Gastrocnemius medialis (tissue), 4 donors: ENCODE measurements around the gene RABGAP1L. TPM values are rescaled to one million over a fixed set of nuclear protein-coding genes. Genes with fewer than 3 reads are reported as not detected.
A peak's percentile ranks its signal among the peaks of the same experiment; 100 is the strongest.

Experiments used
- ATAC-seq, 2 donors: fragments of 150-250 bp; one replicate each; pipeline ENCODE4 v1.9.1; 2016
- DNase-seq, 2 donors: peaks; one replicate each; pipeline ENCODE4 v3.0.0-alpha.2; 2019
- H3K27ac ChIP-seq, 4 donors: fragments of 200-600 bp; sonication (generic); 1 replicate in 1 of 4; 2 replicates in 3 of 4; pipeline ENCODE4 v1.5.1; 2016 to 2018; ENCODE audit warnings: mild to moderate bottlenecking in 2 of 4, moderate library complexity in 1 of 4
- H3K27me3 ChIP-seq, 3 donors: fragments of 200-600 bp; sonication (generic) in 2 of 3; 1 replicate in 1 of 3; 2 replicates in 2 of 3; pipeline versions ENCODE4 v1.5.1 to v1.6.0; 2016 to 2019; ENCODE audit warnings: mild to moderate bottlenecking in 1 of 3, moderate library complexity in 1 of 3
- H3K36me3 ChIP-seq, 2 donors: fragments of 200-600 bp; sonication (generic) in 1 of 2; one replicate each; pipeline ENCODE4 v1.5.1; 2017 to 2018
- H3K4me1 ChIP-seq, 2 donors: fragments of 200-600 bp; sonication (generic) in 1 of 2; one replicate each; pipeline ENCODE4 v1.5.1; 2016 to 2017; ENCODE audit warnings: mild to moderate bottlenecking in 2 of 2
- H3K4me3 ChIP-seq, 4 donors: fragments of 200-600 bp; sonication (generic) in 3 of 4; 1 replicate in 1 of 4; 2 replicates in 3 of 4; pipeline ENCODE4 v1.5.1; 2016 to 2019; ENCODE audit warnings: mild to moderate bottlenecking in 2 of 4
- H3K9me3 ChIP-seq, 3 donors: fragments of 200-600 bp; sonication (generic) in 2 of 3; 1 replicate in 1 of 3; 2 replicates in 2 of 3; pipeline ENCODE4 v1.5.1; 2016 to 2019
- POLR2A ChIP-seq, 2 donors: fragments of 450-650 bp; IDR thresholded peaks; one replicate each; pipeline ENCODE4 v1.6.1; 2017; ENCODE audit warnings: antibody characterized with exemption in 2 of 2, mild to moderate bottlenecking in 2 of 2, moderate library complexity in 2 of 2
- in situ Hi-C, 4 donors: fragments of 200-750 bp; cut with MboI; loops; one replicate each; pipeline versions ENCODE4 v1.15.0 to v1.8.0; 2017; ENCODE audit warnings: low sequenced_read_pairs in 4 of 4
- intact Hi-C: fragments of 100-400 bp; cut with DNase I; formaldehyde crosslinking; loops from one replicate; pipeline ENCODE4 v1.15.1; 2023; ENCODE audit warnings: low total_unique reads
- total RNA-seq, 4 donors: library from RNA; depleted of rRNA; stranded (reverse); fragments of >200 nt; gene quantifications; one replicate each; pipeline versions ENCODE4 v1.1.0 to v1.2.3, GENCODE V29; 2016
- TF ChIP-seq, protein P1 (sequence below), 5 experiments: fragments of 450-650 bp in 3 of 5; fragments of 200-600 bp in 2 of 5; sonication (generic) in 2 of 5; IDR thresholded peaks in 4 of 5; conservative IDR thresholded peaks in 1 of 5; 1 replicate in 4 of 5; 2 replicates in 1 of 5; pipeline ENCODE4 v1.5.1; 2016 to 2019; ENCODE audit warnings: antibody characterized with exemption in 5 of 5, mild to moderate bottlenecking in 3 of 5, moderate library complexity in 3 of 5

The RABGAP1L gene
- total RNA-seq, 4 donors from 2014 or later = 8.8 to 22.2 (median 14.9) TPM

DNA sequence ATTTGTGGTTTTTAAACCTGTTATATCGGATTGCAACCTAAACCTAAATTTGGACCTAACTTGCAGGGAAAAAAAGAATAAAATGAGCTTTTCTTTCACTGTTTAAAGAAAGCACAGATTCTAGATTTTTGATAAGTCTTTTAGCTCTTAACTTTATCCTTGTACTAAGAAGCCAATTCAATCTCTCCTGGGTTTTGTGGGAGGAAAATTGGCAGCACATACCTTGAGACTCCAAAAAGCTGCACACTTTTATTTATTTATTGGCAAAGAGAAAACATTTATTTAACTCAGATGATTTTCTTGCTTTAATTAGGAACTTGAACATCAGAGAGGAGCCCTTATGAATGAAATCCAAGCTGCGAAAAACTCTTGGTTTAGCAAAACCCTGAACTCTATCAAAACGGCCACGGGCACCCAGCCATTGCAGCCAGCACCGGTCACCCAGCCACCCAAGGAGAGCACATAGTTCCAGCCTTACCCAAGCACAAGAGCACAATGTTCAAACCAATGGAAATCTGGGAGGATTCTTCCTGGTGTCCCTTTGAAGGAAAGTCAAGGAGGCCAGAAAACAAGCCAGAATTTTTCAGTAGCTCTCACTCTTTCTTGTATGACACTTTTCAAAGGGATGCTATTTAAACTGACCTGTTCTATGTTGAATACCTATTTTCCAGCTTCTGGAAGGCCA is 830.4 kb downstream of the RABGAP1L start:
- intact Hi-C loops = loop anchor here (10.0 kb wide), 2 partner anchors 965 to 1165 kb away; partner anchors contain the start of genes CENPL, DARS2 and RC3H1
- Histone ChIP-seq H3K27ac (peak overlapping the region; percentile 70 to 84 (median 72)), H3K9me3 (no peaks in the 10 kb centered on the region), H3K36me3 (no peaks in the 10 kb centered on the region), H3K4me1 (peaks cover 0 to 5% of the 10 kb centered on the region in 2 donors), H3K27me3 (no peaks in the 10 kb centered on the region), H3K4me3 (peak overlapping the region; percentile 53 to 66 (median 58))
- DNase-seq (no peak), ATAC-seq (peak; percentile 38 to 57)
- TF ChIP-seq, protein P1, sequence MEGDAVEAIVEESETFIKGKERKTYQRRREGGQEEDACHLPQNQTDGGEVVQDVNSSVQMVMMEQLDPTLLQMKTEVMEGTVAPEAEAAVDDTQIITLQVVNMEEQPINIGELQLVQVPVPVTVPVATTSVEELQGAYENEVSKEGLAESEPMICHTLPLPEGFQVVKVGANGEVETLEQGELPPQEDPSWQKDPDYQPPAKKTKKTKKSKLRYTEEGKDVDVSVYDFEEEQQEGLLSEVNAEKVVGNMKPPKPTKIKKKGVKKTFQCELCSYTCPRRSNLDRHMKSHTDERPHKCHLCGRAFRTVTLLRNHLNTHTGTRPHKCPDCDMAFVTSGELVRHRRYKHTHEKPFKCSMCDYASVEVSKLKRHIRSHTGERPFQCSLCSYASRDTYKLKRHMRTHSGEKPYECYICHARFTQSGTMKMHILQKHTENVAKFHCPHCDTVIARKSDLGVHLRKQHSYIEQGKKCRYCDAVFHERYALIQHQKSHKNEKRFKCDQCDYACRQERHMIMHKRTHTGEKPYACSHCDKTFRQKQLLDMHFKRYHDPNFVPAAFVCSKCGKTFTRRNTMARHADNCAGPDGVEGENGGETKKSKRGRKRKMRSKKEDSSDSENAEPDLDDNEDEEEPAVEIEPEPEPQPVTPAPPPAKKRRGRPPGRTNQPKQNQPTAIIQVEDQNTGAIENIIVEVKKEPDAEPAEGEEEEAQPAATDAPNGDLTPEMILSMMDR (IDR thresholded peaks at IDR 0.05 in 4 of 5, conservative IDR thresholded peaks at IDR 0.05 in 1 of 5) = no peak
- TF ChIP-seq POLR2A (IDR thresholded peaks at IDR 0.05) = no peak
- in situ Hi-C loops = loop anchor here in 2 of 4 donors (5.0 to 25.0 kb wide), 4 partner anchors 65 to 1127 kb away; partner anchors contain the start of genes GAS5 (in 1 of the 2) and ZBTB37 (in 1 of the 2)

DNA sequence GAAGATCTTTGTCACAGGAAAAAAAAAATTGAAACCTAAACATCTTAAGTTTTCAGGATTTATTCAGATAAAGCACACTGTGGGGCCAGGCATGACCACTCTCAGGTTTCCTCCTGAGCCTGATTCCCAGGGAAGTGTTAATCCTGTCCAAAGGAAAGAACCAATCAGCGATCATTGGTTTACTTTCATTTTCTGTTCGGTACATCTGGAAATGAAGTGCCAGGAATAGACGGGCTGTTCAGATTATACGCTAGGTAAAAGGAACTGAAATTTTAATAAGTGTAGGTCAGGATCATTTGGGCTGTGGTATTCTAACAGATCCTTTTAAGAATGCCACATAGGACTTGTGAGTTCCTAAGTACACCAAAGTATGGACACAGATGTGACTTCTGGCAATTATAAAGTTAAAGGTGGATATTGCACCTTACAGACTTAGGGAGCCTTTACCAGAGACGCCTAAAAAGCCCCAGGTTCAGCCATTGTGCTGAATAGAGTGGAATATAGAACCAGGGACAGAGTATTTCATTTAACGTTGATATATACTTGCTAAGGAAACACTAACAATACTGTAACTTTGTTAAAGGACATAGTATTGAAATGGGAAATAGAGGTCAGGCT is 831.2 kb downstream of the RABGAP1L start:
- Histone ChIP-seq H3K9me3 (no peaks in the 10 kb centered on the region), H3K27me3 (no peaks in the 10 kb centered on the region), H3K4me3 (peak overlapping the region; percentile 53 to 66 (median 58)), H3K27ac (peak overlapping the region; percentile 70 to 84 (median 72)), H3K36me3 (no peaks in the 10 kb centered on the region), H3K4me1 (peaks cover 0 to 5% of the 10 kb centered on the region in 2 donors)
- in situ Hi-C loops = loop anchor here in 1 of 4 donors (25.0 kb wide), 1 partner anchor 1128 kb away; the partner anchor contains the start of genes GAS5 and ZBTB37
- intact Hi-C loops = loop anchor here (10.0 kb wide), 2 partner anchors 966 to 1166 kb away; partner anchors contain the start of genes CENPL, DARS2 and RC3H1
- ATAC-seq (peak; percentile 87 to 97), DNase-seq (no peak)
- TF ChIP-seq POLR2A (IDR thresholded peaks at IDR 0.05) = no peak
- TF ChIP-seq, protein P1 (IDR thresholded peaks at IDR 0.05 in 4 of 5, conservative IDR thresholded peaks at IDR 0.05 in 1 of 5) = no peak

DNA sequence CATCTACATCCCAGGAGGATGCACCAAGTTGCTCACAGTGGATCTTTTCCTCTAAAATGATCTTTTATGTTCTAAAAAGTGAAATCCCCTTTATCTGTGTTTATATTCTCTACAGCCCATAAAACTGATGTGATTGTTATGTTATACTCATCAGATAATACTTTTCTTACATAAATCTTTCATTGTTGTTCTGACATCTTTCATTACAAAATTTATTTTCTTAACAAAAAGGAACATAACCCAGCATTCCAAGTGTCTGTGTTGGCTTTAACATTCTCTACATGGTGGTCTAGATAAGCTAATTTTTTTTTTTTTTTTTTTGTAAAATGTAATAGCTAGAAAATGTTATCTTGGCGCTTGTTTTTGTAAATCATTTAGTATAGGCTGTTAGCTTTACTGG is 832.2 kb downstream of the RABGAP1L start:
- H3K9me3 ChIP-seq = no peaks in the 10 kb centered on the region
- H3K4me1 ChIP-seq = peaks cover 0 to 5% of the 10 kb centered on the region in 2 donors
- intact Hi-C loops = loop anchor here (10.0 kb wide), 2 partner anchors 967 to 1167 kb away; partner anchors contain the start of genes CENPL, DARS2 and RC3H1
- in situ Hi-C loops = loop anchor here in 1 of 4 donors (25.0 kb wide), 1 partner anchor 1129 kb away; the partner anchor contains the start of genes GAS5 and ZBTB37
- DNase-seq (no peak), ATAC-seq (no peak)
- TF ChIP-seq, protein P1 (IDR thresholded peaks at IDR 0.05 in 4 of 5, conservative IDR thresholded peaks at IDR 0.05 in 1 of 5) = no peak
- TF ChIP-seq POLR2A (IDR thresholded peaks at IDR 0.05) = no peak
- no peaks in the 10 kb centered on the region for H3K27me3 ChIP-seq
- no peak overlapping the region for H3K27ac ChIP-seq
- H3K36me3 ChIP-seq = no peaks in the 10 kb centered on the region
- no peak overlapping the region for H3K4me3 ChIP-seq

DNA sequence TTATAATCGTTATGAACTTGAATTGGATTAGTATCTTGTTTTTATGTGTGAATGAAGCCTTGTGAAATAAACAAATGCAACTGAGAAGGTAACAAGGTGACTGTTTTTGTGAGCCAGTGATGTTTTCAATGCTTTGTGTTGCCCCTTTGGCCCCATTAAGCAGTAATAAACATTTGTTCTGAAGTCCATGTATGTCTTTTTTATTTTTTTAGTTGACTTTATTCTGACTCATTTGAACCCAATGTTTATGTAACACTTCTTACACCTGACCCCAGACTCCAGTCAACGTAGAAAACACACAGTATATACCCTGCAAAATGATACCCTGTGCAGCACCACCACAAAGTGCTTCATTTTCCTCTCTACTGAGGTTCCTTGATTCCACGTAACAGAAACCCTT is 835.8 kb downstream of the RABGAP1L start:
- H3K4me1 ChIP-seq = peaks cover 0 to 8% of the 10 kb centered on the region in 2 donors
- in situ Hi-C loops = loop anchor here in 1 of 4 donors (25.0 kb wide), 1 partner anchor 1133 kb away; the partner anchor contains the start of genes GAS5 and ZBTB37
- TF ChIP-seq, protein P1 (IDR thresholded peaks at IDR 0.05 in 4 of 5, conservative IDR thresholded peaks at IDR 0.05 in 1 of 5) = no peak
- TF ChIP-seq POLR2A (IDR thresholded peaks at IDR 0.05) = no peak
- no peak overlapping the region for H3K27ac ChIP-seq
- intact Hi-C loops = loop anchor here (10.0 kb wide), 2 partner anchors 970 to 1170 kb away; partner anchors contain the start of genes CENPL, DARS2 and RC3H1
- no peak overlapping the region for H3K4me3 ChIP-seq
- ATAC-seq (no peak), DNase-seq (no peak)
- H3K9me3 ChIP-seq = no peaks in the 10 kb centered on the region
- H3K27me3 ChIP-seq = no peaks in the 10 kb centered on the region
- no peaks in the 10 kb centered on the region for H3K36me3 ChIP-seq
